ENCODE data around the gene AP2A2. TPM values are rescaled to one million over a fixed set of nuclear protein-coding genes. Genes with fewer than 3 reads are reported as not detected.

Gene AP2A2
- total RNA-seq, 1 experiment from 2014 or later, result 55.5 TPM

DNA sequence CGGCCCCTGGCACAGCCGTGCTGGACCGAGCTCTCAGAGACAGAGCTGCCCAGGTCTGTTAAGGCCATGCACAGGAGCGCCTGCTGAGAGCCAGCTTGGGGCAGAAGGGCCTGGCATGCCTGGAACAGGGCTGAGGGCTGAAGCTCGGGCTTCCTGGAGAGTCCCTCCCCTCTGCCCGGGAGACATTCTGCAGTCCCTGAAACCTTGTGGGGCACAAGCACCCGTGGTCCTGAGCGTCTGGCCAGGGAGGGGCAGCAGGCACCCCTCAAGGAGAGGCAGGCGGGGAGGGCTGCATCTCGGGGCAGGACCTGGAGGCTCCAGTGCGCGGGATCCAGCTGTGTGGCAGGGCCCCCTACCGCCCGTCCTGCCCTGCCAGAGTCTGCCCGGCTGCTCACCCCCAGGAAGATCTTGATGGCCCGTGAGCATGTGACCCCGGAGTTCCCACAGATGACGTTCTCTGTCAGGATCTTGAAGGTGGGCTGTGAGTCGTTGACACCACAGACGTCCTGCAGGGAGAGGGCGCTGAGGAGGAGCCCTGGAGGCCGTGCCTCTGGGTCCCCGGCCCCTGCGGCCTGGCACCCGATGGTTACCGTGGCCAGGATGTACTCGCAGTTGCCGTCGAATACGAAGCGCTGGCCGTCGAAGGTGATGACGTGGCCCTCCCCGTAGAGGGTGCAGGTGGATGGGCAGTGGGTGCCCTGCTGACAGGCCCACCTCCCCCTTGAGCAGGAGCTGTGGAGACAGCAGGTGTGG lies 99.9 kb downstream of the AP2A2 start:
- H3K9ac ChIP-seq (ENCODE audit: low read length), result no peak overlapping the region
- H3K27ac ChIP-seq (ENCODE audit: low read depth, low read length), result no peak overlapping the region
- H3K4me3 ChIP-seq (replicated peaks in 1 of 2; ENCODE audit: low read depth in 1 of 2, low read length in 2 of 2), result no peak overlapping the region
- no peak overlapping the region for H3K4me2 ChIP-seq (ENCODE audit: low read length)
- ChIA-PET POLR2A (no interaction called here), CTCF (no interaction called here), RAD21 (ENCODE audit: low non-redundant PET in 1 of 2, low total read pairs in 2 of 2, uncharacterized antibody in 2 of 2, unreplicated experiment in 2 of 2) (no interaction called here)
- H3K27me3 ChIP-seq (ENCODE audit: insufficient read depth, low read length), result no peaks in the 10 kb centered on the region
- H3K4me1 ChIP-seq (ENCODE audit: control insufficient read depth in 1 of 2, insufficient read depth in 2 of 2, low read length in 2 of 2), result no peaks in the 10 kb centered on the region
- TF ChIP-seq EGR1 (IDR thresholded peaks at IDR 0.05; ENCODE audit: low read depth) (no peak), POLR2AphosphoS5 (IDR thresholded peaks at IDR 0.05; ENCODE audit: low read depth, low read length) (no peak), JUND (IDR thresholded peaks at IDR 0.05) (no peak), FOSL1 (IDR thresholded peaks at IDR 0.05; ENCODE audit: low read depth) (no peak), RAD21 (IDR thresholded peaks at IDR 0.05; ENCODE audit: low read depth) (no peak), ELF1 (IDR thresholded peaks at IDR 0.05; ENCODE audit: borderline replicate concordance, low read depth) (no peak)
- TF ChIP-seq, protein P1, sequence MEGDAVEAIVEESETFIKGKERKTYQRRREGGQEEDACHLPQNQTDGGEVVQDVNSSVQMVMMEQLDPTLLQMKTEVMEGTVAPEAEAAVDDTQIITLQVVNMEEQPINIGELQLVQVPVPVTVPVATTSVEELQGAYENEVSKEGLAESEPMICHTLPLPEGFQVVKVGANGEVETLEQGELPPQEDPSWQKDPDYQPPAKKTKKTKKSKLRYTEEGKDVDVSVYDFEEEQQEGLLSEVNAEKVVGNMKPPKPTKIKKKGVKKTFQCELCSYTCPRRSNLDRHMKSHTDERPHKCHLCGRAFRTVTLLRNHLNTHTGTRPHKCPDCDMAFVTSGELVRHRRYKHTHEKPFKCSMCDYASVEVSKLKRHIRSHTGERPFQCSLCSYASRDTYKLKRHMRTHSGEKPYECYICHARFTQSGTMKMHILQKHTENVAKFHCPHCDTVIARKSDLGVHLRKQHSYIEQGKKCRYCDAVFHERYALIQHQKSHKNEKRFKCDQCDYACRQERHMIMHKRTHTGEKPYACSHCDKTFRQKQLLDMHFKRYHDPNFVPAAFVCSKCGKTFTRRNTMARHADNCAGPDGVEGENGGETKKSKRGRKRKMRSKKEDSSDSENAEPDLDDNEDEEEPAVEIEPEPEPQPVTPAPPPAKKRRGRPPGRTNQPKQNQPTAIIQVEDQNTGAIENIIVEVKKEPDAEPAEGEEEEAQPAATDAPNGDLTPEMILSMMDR (IDR thresholded peaks at IDR 0.05 in 2 of 3, conservative IDR thresholded peaks at IDR 0.05 in 1 of 3; ENCODE audit: borderline replicate concordance in 1 of 3, insufficient read depth in 1 of 3, low read depth in 2 of 3, low read length in 2 of 3), result no peak
- no peaks in the 10 kb centered on the region for H3K36me3 ChIP-seq (ENCODE audit: control insufficient read depth in 1 of 2, insufficient read depth in 2 of 2, low read length in 2 of 2)
- no peak overlapping the region for H2AFZ ChIP-seq (ENCODE audit: low read depth, low read length, poor library complexity, severe bottlenecking)
- DNase-seq (ENCODE audit: low read depth, low spot score) (no peak), ATAC-seq (no peak)
- no peaks in the 10 kb centered on the region for H4K20me1 ChIP-seq (ENCODE audit: insufficient read depth)
- H3K9me2 ChIP-seq (ENCODE audit: insufficient read depth), result no peaks in the 10 kb centered on the region
- BruUV-seq (replicated peaks), result no TSS peak
- H3K79me2 ChIP-seq (ENCODE audit: insufficient read depth, low read length), result no peaks in the 10 kb centered on the region
- intact Hi-C loops (cut with micrococcal nuclease), result no loop called here
- no peaks in the 10 kb centered on the region for H3K9me3 ChIP-seq (ENCODE audit: control insufficient read depth in 1 of 2, insufficient read depth in 1 of 2, low read depth in 1 of 2, low read length in 2 of 2)

DNA sequence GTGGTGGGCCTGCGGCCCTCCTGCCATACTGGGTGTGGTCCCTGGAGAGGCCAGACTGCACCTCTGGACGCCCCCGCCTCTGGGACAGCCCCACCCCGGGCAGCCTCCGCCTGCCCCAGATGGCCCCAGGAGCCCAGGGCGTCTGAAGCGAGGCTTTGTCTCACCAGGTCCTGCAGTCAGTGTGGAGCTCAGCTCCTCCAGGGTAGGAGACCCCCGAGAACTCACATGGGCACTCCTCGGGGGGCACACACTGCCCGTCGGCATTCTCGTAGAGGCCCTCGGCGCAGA lies 100.4 kb downstream of the AP2A2 start:
- Histone ChIP-seq H2AFZ (ENCODE audit: low read depth, low read length, poor library complexity, severe bottlenecking) (no peak overlapping the region), H3K9me3 (ENCODE audit: control insufficient read depth in 1 of 2, insufficient read depth in 1 of 2, low read depth in 1 of 2, low read length in 2 of 2) (no peaks in the 10 kb centered on the region), H3K4me1 (ENCODE audit: control insufficient read depth in 1 of 2, insufficient read depth in 2 of 2, low read length in 2 of 2) (no peaks in the 10 kb centered on the region), H3K36me3 (ENCODE audit: control insufficient read depth in 1 of 2, insufficient read depth in 2 of 2, low read length in 2 of 2) (no peaks in the 10 kb centered on the region), H3K9me2 (ENCODE audit: insufficient read depth) (no peaks in the 10 kb centered on the region), H3K27me3 (ENCODE audit: insufficient read depth, low read length) (no peaks in the 10 kb centered on the region), H4K20me1 (ENCODE audit: insufficient read depth) (no peaks in the 10 kb centered on the region), H3K9ac (ENCODE audit: low read length) (no peak overlapping the region), H3K27ac (ENCODE audit: low read depth, low read length) (no peak overlapping the region), H3K4me2 (ENCODE audit: low read length) (no peak overlapping the region), H3K4me3 (replicated peaks in 1 of 2; ENCODE audit: low read depth in 1 of 2, low read length in 2 of 2) (no peak overlapping the region), H3K79me2 (ENCODE audit: insufficient read depth, low read length) (no peaks in the 10 kb centered on the region)
- TF ChIP-seq, protein P2, sequence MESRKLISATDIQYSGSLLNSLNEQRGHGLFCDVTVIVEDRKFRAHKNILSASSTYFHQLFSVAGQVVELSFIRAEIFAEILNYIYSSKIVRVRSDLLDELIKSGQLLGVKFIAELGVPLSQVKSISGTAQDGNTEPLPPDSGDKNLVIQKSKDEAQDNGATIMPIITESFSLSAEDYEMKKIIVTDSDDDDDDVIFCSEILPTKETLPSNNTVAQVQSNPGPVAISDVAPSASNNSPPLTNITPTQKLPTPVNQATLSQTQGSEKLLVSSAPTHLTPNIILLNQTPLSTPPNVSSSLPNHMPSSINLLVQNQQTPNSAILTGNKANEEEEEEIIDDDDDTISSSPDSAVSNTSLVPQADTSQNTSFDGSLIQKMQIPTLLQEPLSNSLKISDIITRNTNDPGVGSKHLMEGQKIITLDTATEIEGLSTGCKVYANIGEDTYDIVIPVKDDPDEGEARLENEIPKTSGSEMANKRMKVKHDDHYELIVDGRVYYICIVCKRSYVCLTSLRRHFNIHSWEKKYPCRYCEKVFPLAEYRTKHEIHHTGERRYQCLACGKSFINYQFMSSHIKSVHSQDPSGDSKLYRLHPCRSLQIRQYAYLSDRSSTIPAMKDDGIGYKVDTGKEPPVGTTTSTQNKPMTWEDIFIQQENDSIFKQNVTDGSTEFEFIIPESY (IDR thresholded peaks at IDR 0.05; ENCODE audit: extremely low read depth, insufficient replicate concordance, low read length), result no peak
- no peak for TF ChIP-seq ZNF274 (IDR thresholded peaks at IDR 0.05; ENCODE audit: low read depth, low read length)
- TF ChIP-seq POLR2A (IDR thresholded peaks at IDR 0.05; ENCODE audit: borderline replicate concordance, extremely low read depth, insufficient read depth, insufficient read length), result no peak
- TF ChIP-seq RAD21 (IDR thresholded peaks at IDR 0.05; ENCODE audit: low read depth), result no peak
- TF ChIP-seq EZH2 (IDR thresholded peaks at IDR 0.05), result no peak
- TF ChIP-seq SIN3A (IDR thresholded peaks at IDR 0.05; ENCODE audit: low read depth), result no peak
- no peak for TF ChIP-seq FOSL1 (IDR thresholded peaks at IDR 0.05; ENCODE audit: low read depth)
- no peak for TF ChIP-seq JUND (IDR thresholded peaks at IDR 0.05)
- no peak for TF ChIP-seq SRF (IDR thresholded peaks at IDR 0.05; ENCODE audit: low read depth)
- intact Hi-C loops (cut with micrococcal nuclease), result no loop called here
- BruUV-seq (replicated peaks), result no TSS peak
- ATAC-seq (no peak), DNase-seq (ENCODE audit: low read depth, low spot score) (no peak)
- ChIA-PET RAD21 (ENCODE audit: low non-redundant PET in 1 of 2, low total read pairs in 2 of 2, uncharacterized antibody in 2 of 2, unreplicated experiment in 2 of 2) (no interaction called here), CTCF (no interaction called here), POLR2A (no interaction called here)
